Esophagus muscularis mucosa (tissue), 3 donors: ENCODE data around the gene ASTN2.

Source experiments
- CTCF ChIP-seq, 3 experiments: fragments of 200-600 bp in 2 of 3; fragments of 450-650 bp in 1 of 3; sonication (generic) in 2 of 3; IDR thresholded peaks; one replicate each; pipeline ENCODE4 v1.5.1; 2017 to 2019; ENCODE audit warnings: antibody characterized with exemption in 3 of 3, mild to moderate bottlenecking in 2 of 3, moderate library complexity in 1 of 3
- POLR2A ChIP-seq: fragments of 450-650 bp; IDR thresholded peaks from one replicate; pipeline ENCODE4 v1.6.1; 2017; ENCODE audit warnings: antibody characterized with exemption, moderate library complexity, mild to moderate bottlenecking, low read depth

GRCh38 chr9:117453737-117454136, 38.9 kb upstream of the ASTN2 start:
- no peak for TF ChIP-seq POLR2A
- TF ChIP-seq CTCF (IDR thresholded peaks at IDR 0.05) = no peak
